Measurements from ENCODE around the gene CLIP2.

Gene CLIP2

GRCh38 chr7:74364061-74364460 lies 74.9 kb downstream of the CLIP2 start:
- DNase-seq (ENCODE audit: low spot score) (no peak), ATAC-seq (ENCODE audit: low read depth) (no peak)

GRCh38 chr7:74365322-74366022 lies 76.3 kb downstream of the CLIP2 start:
- DNase-seq (ENCODE audit: low spot score), result no peak

More at GRCh38 chr7:74364061-74364460, 74.9 kb downstream of the CLIP2 start:
- TF ChIP-seq CTCF (IDR thresholded peaks at IDR 0.05; ENCODE audit: poor library complexity, severe bottlenecking), result no peak
- no peaks in the 10 kb centered on the region; the same call in 1 of the 2 replicates for H3K36me3 ChIP-seq (ENCODE audit: low read depth)
- H3K4me1 ChIP-seq (ENCODE audit: insufficient read depth, poor library complexity, severe bottlenecking), result no peaks in the 10 kb centered on the region
- no peak overlapping the region for H3K27ac ChIP-seq (ENCODE audit: poor library complexity, severe bottlenecking)
- no peaks in the 10 kb centered on the region for H3K9me3 ChIP-seq (ENCODE audit: severe bottlenecking)
- H3K4me3 ChIP-seq (ENCODE audit: severe bottlenecking), result no peak overlapping the region
- H3K27me3 ChIP-seq (ENCODE audit: insufficient read depth, poor library complexity, severe bottlenecking), result no peaks in the 10 kb centered on the region

GRCh38 chr7:74371381-74372341 lies 82.5 kb downstream of the CLIP2 start:
- Histone ChIP-seq H3K4me1 (ENCODE audit: insufficient read depth, poor library complexity, severe bottlenecking) (no peaks in the 10 kb centered on the region), H3K36me3 (ENCODE audit: low read depth) (no peaks in the 10 kb centered on the region; the same call in 1 of the 2 replicates), H3K4me3 (ENCODE audit: severe bottlenecking) (no peak overlapping the region), H3K9me3 (ENCODE audit: severe bottlenecking) (no peaks in the 10 kb centered on the region), H3K27ac (ENCODE audit: poor library complexity, severe bottlenecking) (no peak overlapping the region), H3K27me3 (ENCODE audit: insufficient read depth, poor library complexity, severe bottlenecking) (no peaks in the 10 kb centered on the region)
- TF ChIP-seq CTCF (IDR thresholded peaks at IDR 0.05; ENCODE audit: poor library complexity, severe bottlenecking), result no peak
- ATAC-seq (ENCODE audit: low read depth), result no peak; the same call in 2 of the 3 replicates
- DNase-seq (ENCODE audit: low spot score), result no peak

More at GRCh38 chr7:74365322-74366022, 76.3 kb downstream of the CLIP2 start:
- H3K27me3 ChIP-seq (ENCODE audit: insufficient read depth, poor library complexity, severe bottlenecking), result no peaks in the 10 kb centered on the region
- no peak overlapping the region for H3K4me3 ChIP-seq (ENCODE audit: severe bottlenecking)
- no peak overlapping the region for H3K27ac ChIP-seq (ENCODE audit: poor library complexity, severe bottlenecking)
- no peaks in the 10 kb centered on the region for H3K4me1 ChIP-seq (ENCODE audit: insufficient read depth, poor library complexity, severe bottlenecking)
- no peaks in the 10 kb centered on the region; the same call in 1 of the 2 replicates for H3K36me3 ChIP-seq (ENCODE audit: low read depth)
- H3K9me3 ChIP-seq (ENCODE audit: severe bottlenecking), result no peaks in the 10 kb centered on the region
- ATAC-seq (ENCODE audit: low read depth), result peak; percentile 88
- no peak for TF ChIP-seq CTCF (IDR thresholded peaks at IDR 0.05; ENCODE audit: poor library complexity, severe bottlenecking)

- H3K27ac ChIP-seq (ENCODE audit: poor library complexity, severe bottlenecking), result no peak overlapping the region
- no peaks in the 10 kb centered on the region for H3K4me1 ChIP-seq (ENCODE audit: insufficient read depth, poor library complexity, severe bottlenecking)
- no peaks in the 10 kb centered on the region for H3K9me3 ChIP-seq (ENCODE audit: severe bottlenecking)
- DNase-seq (ENCODE audit: low spot score) (no peak), ATAC-seq (ENCODE audit: low read depth) (no peak)
- TF ChIP-seq CTCF (IDR thresholded peaks at IDR 0.05; ENCODE audit: poor library complexity, severe bottlenecking), result no peak
- H3K4me3 ChIP-seq (ENCODE audit: severe bottlenecking), result no peak overlapping the region
- no peaks in the 10 kb centered on the region for H3K27me3 ChIP-seq (ENCODE audit: insufficient read depth, poor library complexity, severe bottlenecking)
- no peaks in the 10 kb centered on the region; the same call in 1 of the 2 replicates for H3K36me3 ChIP-seq (ENCODE audit: low read depth)
Observed at GRCh38 chr7:74372511-74373111, 83.4 kb downstream of the CLIP2 start.

Data from RWPE2 (cell line).